ENCODE data around the gene IMPDH2. TPM values are rescaled to one million over a fixed set of nuclear protein-coding genes. Genes with fewer than 3 reads are reported as not detected.

IMPDH2 gene
- total RNA-seq, result 259 and 264 TPM in 2 replicates

- intact Hi-C loops (cut with micrococcal nuclease), result loop anchor here (1.0 to 5.0 kb wide), 4 partner anchors 8 to 313 kb away; partner anchors contain the start of genes QARS1 and USP4
Observed at GRCh38 chr3:49028673-49029562, at the start of gene IMPDH2. Gene IMPDH2 (minus strand): TSS chr3:49029398. CDS start chr3:49029350, 48 bp downstream.

GRCh38 chr3:49076646-49077045 lies 47.4 kb upstream of the IMPDH2 start:
- intact Hi-C loops (cut with micrococcal nuclease), result no loop called here

DNA sequence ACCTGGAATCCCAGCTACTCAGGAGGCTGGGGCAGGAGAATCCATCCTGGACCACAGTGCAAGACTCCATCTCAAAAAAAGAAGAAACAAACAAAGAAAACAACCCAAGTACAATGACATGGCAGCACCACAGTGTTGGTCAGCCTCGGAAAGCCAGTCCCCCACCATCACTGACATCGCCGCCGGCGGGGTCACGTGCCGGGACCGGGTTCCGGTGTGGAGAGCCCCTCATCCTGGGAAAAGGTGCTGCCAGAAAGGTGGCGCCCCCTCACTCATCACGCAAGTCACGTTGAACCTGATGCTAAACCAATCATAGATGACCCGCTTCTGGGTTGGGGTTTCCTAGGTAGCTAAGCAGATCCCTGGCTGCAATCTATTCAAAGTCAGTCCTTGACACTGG lies 46.9 kb upstream of the IMPDH2 start:
- intact Hi-C loops (cut with micrococcal nuclease), result no loop called here

DNA sequence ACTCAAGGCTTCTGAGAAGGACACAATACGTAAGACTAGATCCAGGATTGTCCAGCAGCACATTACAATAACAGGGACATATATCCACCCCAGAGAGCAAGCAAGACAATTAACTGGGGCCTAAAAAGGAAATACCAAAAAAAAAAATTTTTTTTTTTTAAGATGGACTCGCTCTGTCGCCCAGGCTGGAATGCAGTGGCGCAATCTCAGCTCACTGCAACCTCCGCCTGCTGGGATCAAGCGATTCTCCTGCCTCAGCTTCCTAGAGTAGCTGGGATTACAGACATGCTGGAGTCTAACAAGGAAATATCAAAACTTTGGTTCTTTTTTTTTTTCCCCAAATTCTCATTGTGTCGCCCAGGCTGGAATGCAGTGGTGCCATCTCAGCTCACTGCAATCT lies 28.8 kb upstream of the IMPDH2 start:
- intact Hi-C loops (cut with micrococcal nuclease), result no loop called here

- intact Hi-C loops (cut with micrococcal nuclease), result no loop called here
Observed at GRCh38 chr3:49057268-49057667, 28.1 kb upstream of the IMPDH2 start.

DNA sequence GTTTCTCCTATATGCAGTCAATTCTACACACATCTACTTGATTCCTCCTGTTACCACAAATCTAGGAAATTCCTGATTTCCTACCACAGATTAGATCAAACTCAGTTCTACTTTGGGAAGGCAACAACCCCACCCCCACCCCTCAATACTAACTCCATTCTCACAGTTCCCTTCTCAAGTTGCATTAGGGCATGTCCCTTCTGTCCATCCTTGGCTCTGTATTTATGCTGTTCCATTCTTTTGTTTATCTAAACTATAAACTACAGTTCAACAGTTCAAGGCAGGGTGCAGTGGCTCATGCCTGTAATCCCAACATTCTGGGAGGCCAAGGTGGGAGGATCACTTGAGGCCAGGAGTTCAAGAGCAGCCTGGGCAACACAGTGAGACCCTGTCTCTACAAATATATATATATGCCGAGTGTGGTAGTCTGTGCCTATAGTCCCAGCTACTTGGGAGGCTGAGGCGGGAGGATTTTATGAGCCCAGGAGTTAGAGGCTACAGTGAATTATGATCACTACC lies 25.2 kb upstream of the IMPDH2 start:
- intact Hi-C loops (cut with micrococcal nuclease), result no loop called here

DNA sequence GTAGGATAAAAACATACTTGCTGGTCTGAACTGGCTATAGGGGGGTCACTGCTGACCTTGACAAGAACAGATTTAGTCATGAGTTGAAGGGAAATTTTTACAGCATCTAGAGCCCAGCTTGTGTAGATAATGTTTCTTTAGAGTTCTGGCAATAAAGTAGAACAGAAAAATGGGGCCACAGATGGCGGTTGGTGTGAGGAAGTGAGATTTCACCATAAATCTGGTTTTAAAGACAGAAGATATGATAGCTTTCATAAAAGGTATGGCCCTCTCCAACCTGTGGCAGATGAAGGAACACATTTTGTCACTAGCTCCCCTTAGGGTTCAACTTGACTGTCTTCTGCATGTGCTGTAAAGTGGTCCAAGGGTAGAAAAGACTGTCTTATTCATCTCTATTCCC lies 24.3 kb upstream of the IMPDH2 start:
- intact Hi-C loops (cut with micrococcal nuclease), result no loop called here

- intact Hi-C loops (cut with micrococcal nuclease), result no loop called here
Observed at GRCh38 chr3:49035281-49035680, 6.1 kb upstream of the IMPDH2 start.

- intact Hi-C loops (cut with micrococcal nuclease), result no loop called here
Observed at GRCh38 chr3:49034650-49035049, 5.5 kb upstream of the IMPDH2 start.

DNA sequence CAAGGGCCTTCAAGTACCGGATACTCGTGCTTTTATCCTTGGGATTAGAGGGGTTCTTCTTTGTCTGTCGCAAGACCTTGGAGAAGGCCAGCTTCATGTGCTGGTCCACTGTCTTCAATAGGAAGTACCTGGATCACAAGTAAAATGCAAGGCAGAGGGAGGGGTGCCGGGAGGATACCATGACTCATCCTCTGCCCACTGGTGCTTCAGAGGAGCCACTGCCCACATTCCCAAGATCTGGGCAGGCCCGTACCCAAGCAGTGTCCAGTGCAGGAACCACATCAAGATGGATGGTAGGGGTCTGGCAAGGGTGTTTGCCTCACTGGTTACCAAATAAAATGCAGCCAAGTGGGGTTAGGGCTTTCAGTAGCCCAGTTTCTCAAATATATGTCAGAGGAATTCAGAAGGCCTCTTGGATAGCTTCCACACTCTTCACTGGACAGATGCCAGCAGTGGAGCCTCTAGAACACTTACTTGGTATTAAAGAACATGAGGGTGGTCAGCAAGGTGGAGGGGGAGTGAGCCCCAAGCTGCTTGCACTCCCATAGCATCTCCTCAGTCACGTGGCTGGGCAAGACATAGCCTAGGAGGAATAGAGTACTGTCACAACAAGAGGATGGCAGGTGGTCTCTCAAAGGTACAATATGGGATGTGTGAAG lies 3.6 kb upstream of the IMPDH2 start:
- intact Hi-C loops (cut with micrococcal nuclease), result no loop called here

GRCh38 chr3:49030321-49030720 lies 1.1 kb upstream of the IMPDH2 start:
- intact Hi-C loops (cut with micrococcal nuclease), result no loop called here

DNA sequence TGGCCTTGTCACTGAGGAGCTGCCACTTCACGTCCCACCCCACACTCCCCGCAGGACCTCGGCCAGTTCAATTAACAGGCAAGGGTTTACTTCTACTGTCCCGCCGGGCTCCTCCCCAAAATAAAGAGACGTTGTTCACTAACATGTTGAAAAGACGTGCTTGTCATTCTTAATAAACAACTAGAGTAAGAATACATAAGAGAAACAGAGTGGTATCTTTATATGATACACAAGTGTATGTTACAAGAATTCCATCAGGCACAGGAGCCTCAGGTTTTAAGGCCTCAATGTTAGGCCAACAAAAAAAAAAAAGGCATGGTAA lies 326 bp upstream of the IMPDH2 start:
- intact Hi-C loops (cut with micrococcal nuclease), result loop anchor here (1.0 to 5.0 kb wide), 4 partner anchors 8 to 313 kb away; partner anchors contain the start of genes QARS1 and USP4

DNA sequence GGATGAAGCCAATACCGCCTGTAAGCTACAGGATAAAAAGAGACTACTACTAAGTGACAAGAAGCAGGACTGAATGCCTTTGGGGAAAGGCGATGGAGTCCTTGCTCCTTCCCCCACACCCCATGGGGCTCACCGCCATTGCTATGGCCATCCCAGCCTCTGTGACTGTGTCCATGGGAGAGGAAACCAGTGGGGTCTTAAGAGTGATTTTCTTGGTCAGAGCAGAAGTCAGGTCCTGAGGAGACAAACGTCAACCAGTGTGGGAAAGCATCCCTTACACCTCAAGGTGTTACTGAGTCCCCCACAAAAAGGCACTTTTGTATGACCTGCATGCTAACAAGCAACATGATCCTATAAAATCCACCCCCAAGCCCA lies 913 bp downstream of the IMPDH2 start:
- intact Hi-C loops (cut with micrococcal nuclease), result loop anchor here (2.0 to 5.0 kb wide), 3 partner anchors 65 to 314 kb away; partner anchors contain the start of genes QARS1 and USP4

GRCh38 chr3:49027634-49028033 lies 1.6 kb downstream of the IMPDH2 start:
- intact Hi-C loops (cut with micrococcal nuclease), result loop anchor here (2.0 to 5.0 kb wide), 3 partner anchors 65 to 315 kb away; partner anchors contain the start of genes QARS1 and USP4

- intact Hi-C loops (cut with micrococcal nuclease), result loop anchor here (5.0 kb wide), 1 partner anchor 316 kb away; the partner anchor contains the start of gene USP4
Observed at GRCh38 chr3:49026536-49026935, 2.7 kb downstream of the IMPDH2 start.

- intact Hi-C loops (cut with micrococcal nuclease), result loop anchor here (5.0 kb wide), 1 partner anchor 316 kb away; the partner anchor contains the start of gene USP4
Observed at GRCh38 chr3:49025793-49026520, 3.2 kb downstream of the IMPDH2 start.

DNA sequence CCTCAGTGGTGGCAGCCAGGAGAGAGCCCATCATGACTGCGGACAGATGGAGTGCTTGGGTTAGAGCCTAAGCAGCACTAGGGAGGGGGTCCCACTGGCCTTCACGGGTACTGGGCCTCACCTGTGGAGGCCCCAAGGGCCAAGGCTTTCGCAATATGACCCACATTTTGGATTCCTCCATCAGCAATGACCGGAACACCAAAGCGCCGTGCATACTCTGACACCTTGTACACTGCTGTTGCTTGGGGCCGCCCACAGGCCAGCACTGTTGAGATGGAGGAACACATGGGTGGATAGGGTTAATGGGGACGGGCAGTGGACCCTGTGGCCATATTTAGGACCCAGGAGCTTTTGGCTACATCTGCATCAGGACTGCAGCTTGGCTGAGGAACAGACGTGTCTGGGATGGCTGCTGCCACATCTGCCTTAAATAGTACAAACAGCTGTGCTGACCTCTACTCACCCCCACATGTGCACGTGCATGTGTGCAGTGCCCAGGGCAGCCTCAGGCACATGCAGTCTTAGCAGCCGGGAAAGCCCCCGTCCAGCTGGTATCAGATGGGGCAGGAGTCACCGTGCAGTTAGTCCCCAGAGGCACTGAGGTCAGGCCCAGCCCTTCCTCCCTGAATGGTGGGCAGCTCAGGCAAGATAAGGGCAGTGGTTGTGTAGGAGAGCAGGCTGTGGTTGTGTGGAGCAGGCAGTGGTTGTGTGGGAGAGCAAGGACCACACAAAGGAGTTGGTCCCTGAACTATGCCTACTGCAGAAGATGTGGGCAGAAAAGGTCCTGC lies 4.0 kb downstream of the IMPDH2 start:
- intact Hi-C loops (cut with micrococcal nuclease), result loop anchor here (5.0 kb wide), 1 partner anchor 317 kb away; the partner anchor contains the start of gene USP4

DNA sequence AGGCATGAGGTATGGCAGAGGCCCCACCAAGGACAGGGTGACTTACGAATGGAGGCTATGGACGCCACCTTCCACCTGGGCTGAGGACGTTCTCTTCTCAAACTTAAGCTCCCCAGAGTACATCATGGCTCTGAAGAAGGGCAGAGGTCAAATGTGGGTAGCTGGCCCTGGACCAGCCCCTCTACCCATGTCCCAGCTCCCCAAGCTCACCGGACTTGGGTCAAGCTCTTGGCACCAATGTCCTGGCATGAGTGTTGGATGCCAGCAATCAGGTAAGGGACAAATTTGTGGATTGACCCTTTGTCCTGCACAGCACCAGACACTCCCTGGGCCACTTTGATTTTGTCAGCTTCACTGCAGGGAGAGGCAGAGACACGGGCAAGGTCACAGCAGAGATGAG lies 4.7 kb downstream of the IMPDH2 start:
- intact Hi-C loops (cut with micrococcal nuclease), result no loop called here

- intact Hi-C loops (cut with micrococcal nuclease), result no loop called here
Observed at GRCh38 chr3:49023775-49024174, 5.4 kb downstream of the IMPDH2 start.

- intact Hi-C loops (cut with micrococcal nuclease), result no loop called here
Observed at GRCh38 chr3:49022688-49023171, 6.5 kb downstream of the IMPDH2 start.
